ENCODE measurements around the gene PRAMEF8.
"Not testable (repeated sequence)": the region's sequence is repeated elsewhere in the genome, so short reads cannot be mapped to it uniquely, and the experiment has no call there.

Gene PRAMEF8

DNA sequence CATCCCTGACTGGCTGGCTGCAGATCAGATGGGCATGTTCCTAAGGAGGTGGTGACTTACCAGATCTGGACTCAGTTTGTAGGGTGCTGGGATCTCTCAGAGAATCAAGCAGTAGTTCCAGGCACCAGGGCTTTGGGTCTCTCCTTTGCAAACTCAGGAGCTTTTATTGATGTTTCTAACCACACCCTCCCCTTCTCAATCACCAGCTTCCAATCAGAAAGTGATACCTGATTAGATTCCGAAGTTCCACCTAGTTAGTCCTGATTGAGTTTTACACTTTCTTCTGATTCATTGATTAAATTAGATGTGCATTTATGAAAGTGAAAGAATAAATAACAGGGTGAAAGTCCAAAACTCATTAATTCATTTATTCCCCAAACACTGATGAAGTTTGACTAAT is at the start of gene PRAMEF8:
Gene PRAMEF8 (minus strand): TSS at position 101 of the 400 bp plus-strand sequence. CDS start 1,046 bp downstream, outside the sequence.
- DNase-seq: not testable (repeated sequence)

DNA sequence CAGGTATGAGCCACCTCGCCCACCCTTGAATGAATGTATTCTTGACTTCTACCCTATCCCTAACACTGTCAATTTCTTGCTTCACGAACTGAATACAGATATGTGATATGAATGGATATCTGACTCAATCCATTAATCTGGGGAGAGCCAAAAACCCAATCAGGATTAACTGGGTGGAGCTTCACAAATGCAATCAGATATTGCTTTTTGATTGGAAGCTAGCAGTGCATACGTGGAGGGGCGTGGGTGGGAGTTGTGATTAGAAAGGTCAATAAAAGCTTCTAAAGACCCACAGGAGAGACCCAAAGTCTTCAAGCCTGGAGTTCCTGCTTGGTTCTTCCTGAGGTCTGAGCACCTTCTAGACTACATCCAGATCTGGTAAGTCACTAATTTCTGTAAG is 30.3 kb upstream of the PRAMEF8 start, which contains the start of gene PRAMEF15:
Gene PRAMEF15 (plus strand): TSS at position 301 of the 400 bp plus-strand sequence. CDS start 2,827 bp downstream, outside the sequence.
- DNase-seq: not testable (repeated sequence)

DNA sequence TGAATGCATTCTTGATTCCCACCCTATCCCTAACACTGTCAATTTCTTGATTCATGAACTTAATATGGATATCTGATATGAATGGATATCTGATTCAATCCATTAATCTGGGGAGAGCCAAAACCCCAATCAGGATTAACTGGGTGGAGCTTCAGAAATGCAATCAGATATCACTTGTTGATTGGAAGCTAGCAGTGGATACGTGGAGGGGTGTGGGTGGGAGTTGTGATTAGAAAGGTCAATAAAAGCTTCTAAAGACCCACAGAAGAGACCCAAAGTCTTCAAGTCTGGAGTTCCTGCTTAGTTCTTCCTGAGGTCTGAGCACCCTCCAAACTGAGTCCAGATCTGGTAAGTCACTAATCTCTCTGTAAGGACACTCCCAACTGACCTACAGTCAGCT is 18.3 kb upstream of the PRAMEF8 start, which contains the start of gene PRAMEF33:
Gene PRAMEF33 (plus strand): TSS at position 301 of the 400 bp plus-strand sequence. CDS start 2,416 bp downstream, outside the sequence.
- not testable (repeated sequence) for DNase-seq

DNA sequence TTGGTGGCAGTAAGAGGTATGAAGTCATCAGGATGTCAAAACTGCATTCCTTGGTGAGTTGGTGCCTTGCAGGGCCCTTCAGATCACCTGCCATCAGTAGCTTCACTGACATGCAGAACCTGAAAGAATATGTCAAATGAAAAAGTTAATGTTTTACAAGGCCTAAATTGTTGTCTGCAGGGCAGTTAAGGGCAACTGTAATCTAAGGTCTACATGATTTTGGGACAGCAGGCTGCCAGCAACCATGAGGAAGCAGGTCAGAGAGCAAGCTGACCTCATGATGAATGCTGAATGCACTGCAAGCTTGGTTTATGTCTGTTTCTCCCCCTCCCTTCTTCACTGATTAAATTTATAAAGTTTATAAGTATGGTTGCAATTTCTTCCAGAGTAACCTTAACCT is 17.3 kb upstream of the PRAMEF8 start:
- not testable (repeated sequence) for DNase-seq

DNA sequence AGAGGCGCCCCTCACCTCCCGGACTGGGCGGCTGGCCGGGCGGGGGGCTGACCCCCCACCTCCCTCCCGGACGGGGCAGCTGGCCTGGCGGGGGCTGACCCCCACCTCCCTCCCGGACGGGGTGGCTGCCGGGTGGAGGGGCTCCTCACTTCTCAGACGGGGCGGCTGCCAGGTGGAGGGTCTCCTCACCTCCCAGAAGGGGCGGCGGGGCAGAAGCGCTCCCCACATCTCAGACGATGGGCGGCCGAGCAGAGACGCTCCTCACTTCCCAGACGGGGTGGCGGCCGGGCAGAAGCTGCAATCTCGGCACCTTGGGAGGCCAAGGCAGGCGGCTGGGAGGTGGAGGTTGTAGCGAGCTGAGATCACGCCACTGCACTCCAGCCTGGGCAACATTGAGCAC is 13.8 kb upstream of the PRAMEF8 start:
- not testable (repeated sequence) for DNase-seq

DNA sequence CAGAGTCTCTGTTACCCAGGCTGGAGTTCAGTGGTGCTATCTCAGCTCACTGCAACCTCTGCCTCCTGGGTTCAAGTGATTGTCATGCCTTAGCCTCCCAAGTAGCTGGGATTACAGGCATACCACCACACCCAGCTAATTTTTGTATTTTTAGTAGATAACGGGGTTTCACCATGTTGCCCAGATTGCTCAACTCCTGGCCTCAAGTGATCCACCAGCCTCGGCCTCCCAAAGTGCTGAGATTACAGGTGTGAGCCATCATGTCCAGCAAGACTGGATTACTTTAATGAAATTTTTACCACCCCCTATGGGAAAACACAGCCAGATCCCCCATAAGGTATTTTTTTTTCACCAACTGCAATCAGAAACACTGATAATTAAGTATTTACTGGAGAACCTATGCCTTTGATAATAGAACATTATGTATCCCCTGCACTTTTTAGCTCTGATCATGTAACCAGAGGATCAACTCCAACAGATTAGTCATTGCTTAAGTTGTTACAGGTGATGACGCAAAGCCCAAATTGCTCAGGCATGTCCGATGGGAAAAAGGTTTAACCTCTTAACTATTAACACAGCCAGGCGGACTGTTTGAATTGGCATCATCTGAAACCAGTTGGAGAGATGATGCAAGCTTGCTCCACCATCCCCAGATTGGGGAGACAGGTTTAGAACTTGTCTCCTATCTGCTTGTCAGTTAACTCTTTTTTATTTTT is 12.4 kb upstream of the PRAMEF8 start:
- not testable (repeated sequence) for DNase-seq

DNA sequence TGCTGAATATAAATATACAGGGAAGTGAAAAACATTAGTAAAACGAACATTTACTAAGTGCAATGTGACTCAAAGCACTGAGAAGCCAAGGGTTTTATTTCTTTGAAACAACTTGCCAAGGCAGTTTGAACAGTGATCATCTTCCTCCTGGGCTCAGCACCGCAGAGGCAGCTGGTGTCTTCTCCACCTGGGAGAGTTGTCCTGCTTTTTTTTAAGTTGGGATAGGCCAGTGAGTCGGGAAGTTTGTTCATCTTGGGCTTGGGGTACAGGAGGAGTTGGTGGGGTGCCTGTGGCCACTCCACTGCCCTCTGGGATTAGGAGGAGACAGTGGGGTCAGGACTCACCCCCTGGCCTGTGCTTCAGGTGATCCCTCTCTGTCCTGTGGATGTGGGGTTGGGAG is 4.1 kb upstream of the PRAMEF8 start:
- not testable (repeated sequence) for DNase-seq

DNA sequence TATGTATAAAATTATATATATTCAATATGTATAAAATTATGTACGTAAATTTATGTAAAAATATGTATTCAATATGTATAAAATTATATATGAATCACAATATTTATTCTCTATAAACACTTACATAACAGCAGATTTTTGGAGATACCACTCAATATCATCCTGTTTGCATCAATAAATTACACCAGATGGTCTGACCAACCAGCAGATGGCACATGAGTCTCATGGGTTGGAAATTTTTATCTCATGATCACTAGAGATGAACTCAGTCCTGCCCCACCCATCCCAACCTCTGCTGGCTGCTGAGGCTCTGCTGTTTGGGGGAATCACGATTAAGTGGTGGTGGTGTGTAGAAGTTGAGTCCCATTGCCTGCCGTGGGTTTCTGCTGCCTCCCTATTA is 5.3 kb downstream of the PRAMEF8 start:
- DNase-seq: not testable (repeated sequence)

DNA sequence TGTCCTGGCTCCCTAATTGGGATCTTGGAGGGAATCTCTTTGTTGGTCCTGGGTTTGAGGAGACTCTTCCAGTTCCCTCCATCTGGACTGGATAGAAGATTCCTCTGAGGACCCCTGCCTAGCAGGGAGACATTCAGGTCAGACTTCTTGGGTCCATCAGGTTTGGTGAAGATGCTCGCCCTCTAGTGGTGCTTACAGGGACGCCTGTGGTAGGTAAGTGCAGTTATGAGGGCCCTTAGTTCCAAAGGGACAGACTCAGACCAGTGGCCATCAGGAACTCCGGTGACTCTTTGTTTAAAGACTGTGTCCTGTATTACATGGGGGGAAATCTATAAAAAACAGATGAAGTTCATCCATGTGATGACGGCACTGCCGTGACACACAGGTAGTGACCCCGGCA is 7.9 kb downstream of the PRAMEF8 start:
- not testable (repeated sequence) for DNase-seq

DNA sequence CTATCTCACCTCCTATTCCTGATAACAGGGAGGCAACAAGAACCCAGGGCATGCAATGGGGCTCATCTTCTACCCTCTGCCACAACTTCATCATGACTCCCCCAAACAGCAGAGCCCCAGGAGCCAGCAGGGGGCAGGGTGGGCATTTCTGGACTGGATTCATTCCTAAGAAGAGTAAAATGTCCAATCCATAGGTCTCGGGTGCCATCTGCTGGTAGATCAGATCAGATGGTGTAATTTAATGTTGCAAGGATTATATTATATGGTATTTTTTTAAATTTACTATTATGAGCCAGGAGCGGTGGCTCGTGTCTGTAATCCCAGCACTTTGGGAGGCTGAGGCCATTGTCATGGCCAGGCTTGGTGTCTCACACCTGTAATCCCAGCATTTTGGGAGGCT is 19.8 kb downstream of the PRAMEF8 start:
- DNase-seq: not testable (repeated sequence)

DNA sequence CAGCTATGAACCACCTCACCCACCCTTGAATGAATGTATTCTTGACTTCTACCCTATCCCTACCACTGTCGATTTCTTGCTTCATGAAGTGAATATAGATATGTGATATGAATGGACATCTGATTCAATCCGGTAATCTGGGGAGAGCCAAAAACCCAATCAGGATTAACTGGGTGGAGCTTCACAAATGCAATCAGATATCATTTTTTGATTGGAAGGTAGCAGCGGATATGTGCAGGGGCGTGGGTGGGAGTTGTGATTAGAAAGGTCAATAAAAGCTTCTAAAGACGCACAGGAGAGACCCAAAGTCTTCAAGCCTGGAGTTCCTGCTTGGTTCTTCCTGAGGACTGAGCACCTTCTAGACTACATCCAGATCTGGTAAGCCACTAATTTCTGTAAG is 31.0 kb downstream of the PRAMEF8 start, which contains the start of gene PRAMEF5:
Gene PRAMEF5 (plus strand): TSS at position 301 of the 400 bp plus-strand sequence. CDS start 5,071 bp downstream, outside the sequence.
- DNase-seq: not testable (repeated sequence)

DNA sequence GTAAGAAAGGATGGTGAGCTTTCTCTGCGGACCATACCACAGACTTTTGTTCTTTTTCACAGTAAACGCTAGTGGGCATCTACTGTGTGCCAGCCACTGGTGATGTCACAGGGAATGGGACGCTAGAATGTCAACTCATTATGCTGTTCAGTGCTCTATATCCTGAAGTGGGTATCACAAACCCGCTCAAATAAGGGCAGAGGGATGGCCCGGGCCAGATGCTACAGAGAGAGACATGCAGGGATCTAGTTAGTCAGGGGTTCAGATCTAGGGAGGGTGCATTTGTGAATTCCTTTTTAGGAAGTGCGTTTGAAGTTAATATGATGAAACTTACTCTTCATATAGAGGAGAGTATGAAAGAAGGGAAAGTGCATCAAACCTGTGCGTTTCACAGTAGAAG is 37.8 kb downstream of the PRAMEF8 start:
- not testable (repeated sequence) for DNase-seq

DNA sequence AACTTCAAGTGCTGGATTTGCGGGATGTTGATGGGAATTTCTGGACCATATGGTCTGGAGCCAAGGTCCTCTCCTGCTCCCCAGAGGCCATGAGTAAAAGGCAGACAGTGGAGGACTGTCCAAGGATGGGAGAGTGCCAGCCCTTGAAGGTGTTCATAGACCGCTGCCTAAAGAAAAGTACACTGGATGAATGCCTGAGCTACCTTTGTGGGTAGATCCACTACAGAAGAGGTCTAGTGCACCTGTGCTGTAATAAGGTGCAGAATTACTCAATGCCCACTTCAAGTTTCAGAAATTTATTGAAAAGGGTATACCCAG is 38.4 kb downstream of the PRAMEF8 start:
- DNase-seq: not testable (repeated sequence)

DNA sequence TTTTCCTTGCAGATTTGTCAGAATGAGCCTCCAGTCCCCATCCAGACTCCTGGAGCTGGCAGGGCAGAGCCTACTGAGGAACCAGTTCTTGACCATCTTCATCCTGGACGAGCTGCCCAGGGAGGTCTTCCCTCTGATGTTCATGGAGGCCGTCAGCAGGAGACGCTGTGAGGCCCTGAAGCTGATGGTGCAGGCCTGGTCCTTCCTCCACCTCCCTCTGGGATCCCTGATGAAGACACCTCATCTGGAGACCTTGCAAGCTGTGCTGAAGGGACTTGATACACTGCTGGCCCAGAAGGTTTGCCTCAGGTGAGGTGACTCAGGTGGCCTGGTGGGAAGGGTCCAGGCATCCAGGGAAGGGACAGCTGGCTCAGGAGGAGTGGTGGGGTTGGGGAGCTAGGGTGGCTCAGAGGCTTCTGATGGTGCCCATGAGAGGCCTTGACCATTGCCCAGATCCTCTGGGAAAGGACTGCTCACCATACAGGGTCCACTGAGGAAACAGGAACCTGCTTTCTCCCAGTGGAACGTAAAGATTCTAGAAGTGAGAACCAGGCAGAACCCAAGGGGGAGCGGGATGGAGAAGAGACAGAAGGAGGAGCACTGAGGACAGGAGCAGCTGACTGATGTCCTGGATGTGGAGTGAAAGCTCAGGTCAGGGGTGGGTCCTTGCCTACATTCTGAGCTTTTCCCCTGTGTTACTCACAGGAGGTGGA is 38.9 kb downstream of the PRAMEF8 start:
- not testable (repeated sequence) for DNase-seq

DNA sequence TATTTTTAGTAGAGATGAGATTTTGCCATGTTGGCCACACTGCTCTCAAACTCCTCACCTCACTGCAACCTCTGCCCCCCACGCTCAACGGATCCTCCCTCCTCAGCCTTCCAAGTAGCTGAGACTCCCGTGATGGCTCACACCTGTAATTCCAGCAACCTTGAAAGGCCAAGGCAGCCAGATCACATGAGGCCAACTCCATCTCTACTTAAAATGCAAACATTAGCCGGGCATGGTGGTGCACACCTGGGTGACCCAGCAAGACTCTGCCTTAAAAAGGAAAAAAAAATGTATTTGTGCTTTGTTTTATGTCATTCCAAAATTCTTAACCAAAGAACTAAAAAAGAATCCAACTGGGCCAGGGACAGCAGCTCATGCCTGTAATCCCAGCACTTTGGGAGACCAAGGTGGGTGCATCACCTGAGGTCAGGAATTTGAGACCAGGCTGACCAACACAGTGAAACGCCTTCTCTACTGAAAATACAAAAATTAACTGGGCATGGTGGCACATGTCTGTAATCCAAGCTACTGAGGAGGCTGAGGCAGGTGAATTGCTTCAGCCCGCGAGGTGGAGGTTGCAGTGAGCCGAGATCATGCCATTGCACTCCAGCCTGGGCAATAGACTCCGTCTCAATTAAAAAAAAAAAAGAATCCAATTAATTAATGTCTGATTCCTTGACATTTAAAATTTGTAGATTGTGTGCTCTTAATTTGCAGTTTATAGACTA is 41.2 kb downstream of the PRAMEF8 start:
- not testable (repeated sequence) for DNase-seq

DNA sequence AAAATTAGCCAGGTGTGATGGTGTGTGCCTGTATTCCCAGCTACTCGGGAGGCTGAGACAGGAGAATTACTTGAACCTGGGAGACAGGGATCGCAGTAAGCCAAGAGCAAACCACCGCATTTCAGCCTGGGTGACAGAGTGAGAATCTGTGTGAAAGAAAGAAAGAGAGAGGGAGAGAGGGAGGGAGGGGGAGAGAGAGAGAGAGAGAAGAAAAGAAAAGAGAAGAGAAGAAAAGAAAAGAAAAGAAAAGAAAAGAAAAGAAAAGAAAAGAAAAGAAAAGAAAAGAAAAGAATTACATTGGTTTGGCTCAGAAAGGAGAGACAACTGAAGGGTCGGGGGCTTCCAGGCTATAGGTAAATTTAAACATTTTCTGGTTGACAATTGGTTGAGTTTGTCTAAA is 45.3 kb downstream of the PRAMEF8 start:
- DNase-seq: not testable (repeated sequence)

DNA sequence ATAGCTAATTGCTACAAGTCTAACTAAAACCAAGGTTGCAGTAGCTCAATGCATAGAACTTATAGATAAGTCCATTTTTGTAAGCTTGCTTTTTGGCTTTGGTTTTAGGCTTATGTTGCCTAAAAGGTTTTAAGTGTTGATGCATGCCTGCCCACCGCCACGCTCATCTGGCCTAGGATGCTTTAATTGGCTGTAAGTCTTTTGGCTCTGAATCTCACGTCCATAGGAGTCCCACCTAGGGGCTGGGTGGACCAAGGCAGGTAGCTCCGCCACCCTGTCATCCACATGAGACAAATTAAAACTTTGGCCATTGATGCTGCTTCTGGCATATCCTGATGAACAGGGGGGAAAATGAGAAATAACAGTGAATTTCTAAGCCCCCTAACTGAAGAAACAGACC is 47.4 kb downstream of the PRAMEF8 start:
- not testable (repeated sequence) for DNase-seq

DNA sequence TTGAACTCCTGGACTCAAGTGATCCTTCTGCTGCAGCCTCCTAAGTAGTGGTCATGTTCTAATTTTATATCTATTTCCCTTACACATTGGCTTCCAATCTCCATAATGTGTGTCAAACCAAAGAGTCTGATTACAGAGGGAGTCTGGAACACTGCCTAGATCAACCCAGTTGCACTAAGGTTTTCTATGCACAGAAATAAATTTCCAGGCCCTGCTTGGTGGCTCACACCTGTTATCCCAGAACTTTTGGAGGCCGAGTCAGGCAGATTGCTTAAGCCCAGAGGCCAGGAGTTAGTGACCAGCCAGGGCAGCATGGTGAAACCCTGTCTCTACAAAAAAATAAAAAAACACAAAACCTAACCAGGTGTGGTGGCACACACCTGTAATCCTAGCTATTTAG is 50.9 kb downstream of the PRAMEF8 start:
- DNase-seq: not testable (repeated sequence)

DNA sequence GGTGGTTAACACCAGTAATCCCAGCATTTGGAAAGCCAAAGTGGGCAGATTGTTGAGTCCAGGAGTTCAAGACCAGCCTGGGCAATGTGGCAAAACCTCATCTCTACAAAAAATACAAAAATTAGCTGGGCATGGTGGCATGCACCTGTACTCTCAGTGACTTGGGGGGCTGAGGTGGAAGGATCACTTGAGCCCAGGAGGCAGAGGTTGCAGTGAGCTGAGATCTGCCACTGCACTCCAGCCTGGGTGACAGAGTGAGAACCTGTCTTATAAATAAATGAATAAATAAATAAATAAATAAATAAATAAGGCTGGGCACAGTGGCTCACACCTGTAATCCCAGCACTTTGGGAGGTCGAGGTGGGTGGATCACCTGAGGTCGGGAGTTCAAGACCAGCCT is 52.9 kb downstream of the PRAMEF8 start:
- not testable (repeated sequence) for DNase-seq

All from CD4-positive, alpha-beta T cell treated with Interleukin-15 for 1 hour (primary cell).